HTERT RPE-1 (cell line): Measurements from ENCODE around the gene MFSD6L.
"Not testable (repeated sequence)": the region's sequence is repeated elsewhere in the genome, so short reads cannot be mapped to it uniquely, and the experiment has no call there.

ENCODE experiments used
- in situ Hi-C: fragments of 300-500 bp; cut with MboI; formaldehyde crosslinking; loops from 4 replicates; pipeline ENCODE4 v1.14.3; 2020; ENCODE audit warnings: low sequenced_read_pairs

Gene MFSD6L

DNA sequence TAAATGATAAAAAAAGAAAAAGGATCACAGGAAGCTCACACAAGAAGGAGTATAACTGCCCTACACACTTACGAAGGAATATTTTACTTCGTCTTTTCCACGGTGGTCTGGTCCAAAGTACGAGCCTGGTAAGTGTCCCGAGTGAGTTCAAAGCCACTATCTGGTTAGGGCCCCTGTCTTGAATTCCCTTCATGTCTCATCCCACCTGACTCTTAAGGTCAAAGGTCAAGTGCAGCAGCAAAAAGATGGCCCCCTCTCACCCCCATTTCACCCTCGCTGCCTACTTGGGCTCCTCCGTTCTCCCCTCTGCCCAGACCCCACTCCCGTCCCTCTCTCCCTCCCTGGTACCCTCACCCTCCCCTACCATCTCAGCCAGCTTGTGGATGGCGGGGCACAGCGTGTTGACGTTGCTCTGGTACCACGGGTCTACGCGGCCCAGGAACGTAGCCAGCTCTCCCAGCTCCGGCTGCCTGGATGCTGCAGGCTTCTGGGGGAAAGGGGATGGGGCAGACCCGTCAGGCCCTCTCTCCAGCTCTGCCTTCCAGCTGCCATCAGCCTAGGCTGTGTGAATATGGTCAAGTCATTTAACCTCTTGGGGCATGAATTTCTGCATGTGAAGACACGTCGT lies 27.8 kb upstream of the MFSD6L start:
- in situ Hi-C loops = no loop called here

DNA sequence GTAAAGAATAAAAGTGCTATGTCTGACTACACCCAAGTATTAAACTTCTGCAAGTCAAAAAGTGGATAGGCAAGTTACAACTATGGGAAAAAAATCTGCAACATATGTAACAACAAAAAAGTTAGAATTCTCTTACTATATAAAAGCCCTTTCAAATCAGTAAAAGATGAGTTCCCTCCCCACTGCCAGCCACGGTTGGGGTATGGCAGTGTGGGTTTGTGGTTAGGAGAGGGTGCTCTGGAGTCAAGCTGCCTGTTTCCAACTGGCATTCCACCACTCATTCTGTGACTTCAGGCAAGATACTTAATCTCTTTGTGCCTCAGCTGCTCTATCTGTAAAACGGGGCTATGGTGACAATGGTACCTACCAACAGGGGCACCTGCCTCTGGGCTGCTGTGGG lies 26.6 kb upstream of the MFSD6L start:
- in situ Hi-C loops = no loop called here

DNA sequence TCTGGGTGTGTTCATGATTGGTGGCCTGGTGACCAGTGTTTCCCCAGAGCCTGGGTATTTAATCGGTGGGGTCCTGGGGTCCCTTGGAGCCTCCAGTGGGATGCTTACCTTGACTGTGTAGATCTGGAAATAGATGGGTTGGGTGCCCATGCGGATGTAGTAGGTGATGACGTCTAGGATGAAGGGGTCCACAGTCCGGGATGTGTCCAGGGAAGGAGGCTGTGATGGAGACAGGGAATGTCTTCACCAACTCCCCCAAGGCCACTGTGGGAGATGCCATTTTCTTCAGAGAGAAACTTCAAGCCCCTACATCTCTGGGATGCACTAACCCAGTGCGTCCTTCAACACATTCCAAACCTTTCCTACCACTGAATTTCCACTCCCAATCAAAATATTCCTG lies 24.1 kb upstream of the MFSD6L start:
- in situ Hi-C loops = no loop called here

DNA sequence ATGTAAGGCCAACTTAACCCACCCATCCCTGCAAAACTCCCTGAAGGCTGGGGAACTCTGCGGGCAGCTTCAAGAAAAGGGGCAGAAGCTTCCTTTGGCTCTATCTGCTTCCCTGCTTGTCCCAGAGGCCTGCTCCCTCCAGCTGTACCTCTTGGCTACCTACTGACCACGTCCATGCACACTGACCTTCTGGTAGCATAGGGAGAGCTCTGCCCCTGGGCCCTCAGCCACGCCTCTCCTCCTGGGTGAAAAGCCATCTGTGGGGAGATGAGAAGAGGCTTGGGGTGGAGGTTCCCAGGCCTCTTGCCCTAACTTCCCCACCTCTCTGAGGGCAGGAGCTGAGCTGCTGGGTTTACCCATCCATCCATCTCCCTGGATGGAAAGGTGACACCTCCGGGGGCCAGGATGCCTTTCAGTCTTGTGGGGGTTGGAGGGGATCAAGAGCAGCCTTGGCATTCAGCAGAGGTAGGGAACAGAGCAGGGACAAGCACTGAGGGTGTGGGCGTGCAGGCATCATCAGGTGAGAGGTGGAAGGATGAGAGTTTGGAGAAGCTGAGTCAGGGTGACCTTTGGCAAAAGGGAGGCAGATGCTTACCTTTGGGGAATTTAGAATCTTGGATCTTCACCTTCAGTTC lies 23.4 kb upstream of the MFSD6L start:
- in situ Hi-C loops = no loop called here

DNA sequence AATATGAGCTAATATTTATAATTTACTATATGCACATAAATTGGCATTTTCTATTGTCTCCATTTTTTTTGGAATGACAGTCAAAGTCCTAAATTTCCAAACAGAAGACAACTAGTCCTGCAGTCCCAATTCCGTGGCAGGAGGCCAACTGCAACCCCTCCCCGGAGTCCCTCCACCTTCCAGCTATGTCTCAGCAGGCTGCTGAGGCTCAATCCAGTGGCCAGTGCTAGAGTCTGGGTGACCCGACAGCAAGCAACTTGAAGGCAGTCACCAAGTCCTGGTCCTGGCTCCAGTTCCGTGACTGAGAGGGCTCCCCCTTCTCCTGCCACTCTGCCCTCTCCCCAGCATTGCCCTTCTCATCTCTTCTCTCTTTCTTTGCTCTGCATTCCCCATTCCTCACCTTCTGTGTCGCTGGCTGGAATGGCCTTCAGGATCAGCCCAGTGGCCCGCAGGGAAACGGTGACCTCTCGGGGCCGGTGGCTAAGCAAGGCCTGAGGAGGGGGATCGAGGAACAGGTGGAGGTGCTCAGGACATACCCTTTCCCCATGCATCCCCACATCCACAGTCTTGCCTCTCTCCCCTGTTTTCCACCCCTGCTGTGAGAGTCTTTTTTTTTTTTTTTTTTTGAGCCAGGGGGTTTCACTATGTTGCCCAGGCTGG lies 22.4 kb upstream of the MFSD6L start:
- in situ Hi-C loops = no loop called here

DNA sequence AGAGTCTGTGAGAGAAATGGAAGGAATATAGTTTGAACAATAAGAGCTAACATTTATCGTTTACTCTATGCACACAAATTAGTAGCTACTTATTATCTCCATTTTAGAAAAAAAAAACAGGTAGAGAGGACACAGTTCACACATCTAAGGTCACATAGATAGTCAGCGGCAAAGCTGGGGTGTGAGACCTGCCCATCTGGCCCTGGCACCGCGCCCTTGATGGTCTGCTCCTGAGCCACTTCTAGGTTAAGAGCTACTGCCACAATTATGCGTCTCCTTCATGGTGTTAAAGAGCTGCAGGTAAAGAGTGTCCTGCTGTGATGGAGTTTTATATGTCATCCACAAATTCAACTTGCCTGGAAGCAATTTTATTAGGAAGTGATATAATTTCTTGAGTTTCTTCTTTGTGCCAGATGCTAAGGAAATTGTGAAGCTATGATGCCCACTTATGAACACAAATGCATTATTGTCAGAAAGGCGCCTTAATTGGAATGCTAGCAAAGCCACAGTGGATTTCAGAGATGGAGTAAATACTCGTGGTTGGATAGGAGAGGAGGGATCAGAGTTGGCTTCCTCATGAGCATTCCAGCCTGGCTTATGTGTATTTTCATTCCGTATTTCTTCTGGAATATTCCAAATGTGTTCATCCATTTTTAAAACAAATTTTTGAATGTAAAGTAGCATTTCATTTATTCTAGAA lies 21.3 kb upstream of the MFSD6L start:
- in situ Hi-C loops = no loop called here

DNA sequence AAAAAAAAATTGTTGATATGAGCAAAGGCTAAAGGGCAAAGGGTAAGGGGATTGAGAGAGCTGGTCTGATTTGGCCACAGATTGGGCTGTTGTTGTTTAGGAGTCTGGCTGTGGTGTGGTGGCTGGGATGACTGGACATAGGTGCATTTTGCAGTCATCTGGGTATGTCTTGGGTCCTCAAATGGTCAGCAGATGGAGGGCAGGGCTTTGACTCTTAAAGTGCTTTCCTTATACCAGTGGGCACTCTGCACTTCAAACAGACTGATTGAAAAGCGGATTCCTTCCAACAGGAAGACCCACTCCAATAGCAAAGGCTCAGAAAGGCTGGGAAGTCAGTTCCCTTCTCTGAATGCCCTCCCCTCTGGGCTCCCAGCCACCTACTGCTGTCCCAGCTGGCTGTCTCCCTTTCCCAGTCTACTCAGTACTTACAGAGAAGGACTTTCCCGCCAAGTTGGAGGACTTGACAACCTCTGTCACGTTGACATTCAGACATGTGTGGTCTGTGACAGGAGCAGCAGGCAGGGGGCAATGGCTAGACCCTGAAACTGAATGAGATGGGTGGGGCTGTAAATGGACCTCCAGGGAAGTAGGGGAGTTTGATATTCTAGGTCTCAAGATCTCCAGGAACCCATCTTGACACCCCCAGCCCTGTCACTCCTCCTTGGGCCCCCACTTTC lies 19.6 kb upstream of the MFSD6L start:
- in situ Hi-C loops = no loop called here

DNA sequence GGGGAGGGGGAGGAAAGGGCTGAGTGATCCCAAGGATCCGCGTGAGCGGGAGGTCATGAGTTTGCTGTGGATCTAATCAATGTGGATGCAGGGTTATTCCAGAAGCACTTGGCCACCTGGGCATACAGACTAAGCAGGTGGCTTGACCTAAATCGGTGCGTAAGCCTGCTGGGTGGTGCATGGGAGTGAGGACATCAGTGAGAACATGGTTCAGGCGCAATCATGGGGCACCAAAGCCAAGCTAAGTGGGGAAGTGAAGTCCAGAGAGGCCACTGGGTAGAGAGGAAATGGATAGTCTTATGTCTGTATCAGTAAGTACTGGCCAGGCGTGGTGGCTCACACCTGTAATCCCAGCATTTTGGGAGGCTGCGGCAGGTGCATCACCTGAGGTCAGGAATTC lies 18.9 kb upstream of the MFSD6L start:
- in situ Hi-C loops = no loop called here

DNA sequence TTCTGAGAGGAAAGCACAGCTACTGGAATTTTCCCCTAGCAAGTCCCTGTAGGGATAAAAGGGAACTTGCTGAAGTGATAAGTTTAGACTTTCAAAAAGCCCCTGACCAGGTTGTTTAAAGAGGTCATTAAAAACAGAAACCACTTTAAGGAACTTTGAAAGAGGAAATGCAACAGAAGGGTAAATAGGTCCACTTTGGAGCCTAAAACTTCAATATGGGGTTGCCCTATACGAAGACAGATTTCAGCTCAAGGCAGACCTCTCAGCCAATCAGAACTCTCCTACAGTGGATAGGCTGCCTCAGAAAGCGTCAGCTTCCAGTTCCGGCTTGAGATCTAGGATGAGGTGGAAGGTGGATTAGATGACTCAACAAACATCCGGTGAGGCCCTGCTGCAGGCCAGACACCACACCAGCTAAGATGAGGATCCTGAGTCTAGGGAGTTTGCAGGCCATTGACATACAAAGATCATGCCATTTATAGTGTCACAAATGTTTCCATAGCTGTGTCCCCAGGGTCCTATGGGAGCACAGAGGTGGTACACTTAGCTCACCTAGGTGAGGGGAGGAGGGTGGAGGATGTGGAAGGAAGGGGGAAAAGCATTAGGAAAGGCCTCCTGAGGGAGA lies 7.9 kb upstream of the MFSD6L start:
- in situ Hi-C loops = no loop called here

DNA sequence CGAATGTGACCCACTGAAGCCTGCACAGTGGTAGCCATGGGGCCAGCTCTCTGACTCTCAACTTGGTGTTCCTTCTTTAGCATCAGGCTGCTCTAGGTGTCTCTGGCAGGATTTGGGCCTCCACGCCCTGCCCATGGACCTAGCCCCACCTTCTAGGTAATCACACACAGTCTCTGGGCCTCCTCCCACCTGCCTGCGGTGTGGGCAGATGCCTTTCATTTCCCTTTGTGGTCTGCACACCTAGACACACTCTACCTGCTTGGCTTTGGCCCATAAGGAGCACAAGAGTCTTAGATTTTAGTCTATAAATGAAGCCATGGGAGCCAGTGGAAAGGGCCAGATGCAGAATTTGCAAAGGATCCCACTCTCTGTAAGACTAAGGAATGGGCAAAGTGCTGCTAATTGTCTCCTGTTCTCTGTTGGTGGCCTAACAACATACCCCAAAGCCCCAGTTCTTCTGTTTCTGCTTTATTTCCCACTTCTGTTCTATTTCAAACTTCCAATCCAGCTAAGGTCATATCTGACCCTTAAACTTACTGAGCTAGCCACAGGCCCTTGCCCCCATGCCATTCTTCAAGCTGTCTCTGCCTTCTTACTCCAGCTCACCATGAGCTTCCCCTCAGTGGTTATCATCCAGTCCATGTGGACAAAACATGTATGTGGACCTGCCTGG lies 7.2 kb upstream of the MFSD6L start:
- in situ Hi-C loops = no loop called here

DNA sequence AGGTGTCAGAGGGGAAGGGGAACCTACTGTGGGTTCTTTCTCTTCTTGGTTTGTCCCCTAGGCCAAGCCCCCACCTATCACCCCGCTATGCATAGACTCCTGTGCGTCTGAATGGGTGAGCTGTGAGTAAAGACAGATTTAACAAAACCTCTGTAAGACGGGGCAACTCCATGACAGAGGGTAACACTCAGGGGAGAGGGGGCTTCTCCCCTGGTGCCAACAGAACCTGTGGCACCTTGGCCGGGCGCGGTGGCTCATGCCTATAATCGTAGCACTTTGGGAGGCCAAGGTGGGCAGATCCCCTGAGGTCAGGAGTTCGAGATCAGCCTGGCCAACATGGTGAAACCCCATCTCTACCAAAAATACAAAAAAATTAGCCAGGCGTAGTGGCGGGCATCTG lies 6.2 kb upstream of the MFSD6L start:
- in situ Hi-C loops = not testable (repeated sequence)

DNA sequence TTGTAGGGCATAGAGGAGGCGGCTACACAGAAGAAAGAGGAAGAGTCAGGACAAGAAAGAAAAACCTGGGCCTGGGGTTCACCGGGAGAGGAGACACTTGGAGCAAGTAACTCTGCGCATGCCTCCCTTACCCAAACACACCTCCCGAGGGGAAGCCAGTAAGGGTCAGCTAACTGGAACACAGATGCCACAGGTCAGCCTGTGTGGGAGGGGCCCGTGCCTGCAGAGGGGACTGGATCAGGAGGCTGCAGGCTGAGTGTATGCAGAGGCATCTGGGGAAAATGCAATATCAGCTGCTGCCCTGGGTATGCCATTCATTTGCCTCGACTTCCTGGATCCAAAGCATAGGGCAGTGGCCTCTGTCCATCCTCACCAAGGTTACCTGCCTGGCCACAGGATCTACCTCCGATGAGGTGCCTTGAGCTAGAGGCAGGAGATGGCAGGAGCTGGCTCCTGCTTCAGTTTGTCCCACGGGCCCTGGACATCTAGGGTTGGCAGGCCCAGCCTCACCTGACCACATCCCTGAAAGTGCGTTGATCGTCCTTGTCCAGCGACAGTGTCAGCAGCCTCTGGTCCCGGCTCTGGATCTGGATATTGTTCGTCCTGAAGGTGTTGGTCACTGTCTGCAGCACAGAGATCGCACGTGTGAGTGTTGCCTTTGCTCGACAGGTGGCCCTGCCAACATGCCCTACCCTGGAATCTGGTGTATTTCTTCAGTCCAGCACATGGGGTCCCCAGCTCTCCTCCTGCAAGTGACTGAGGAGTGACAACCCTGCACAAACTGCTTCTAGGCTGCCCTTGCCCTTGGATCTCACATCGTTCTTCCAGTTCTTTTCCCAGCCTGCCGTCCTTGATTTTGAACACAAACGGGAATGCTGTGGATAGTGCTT lies 4.6 kb upstream of the MFSD6L start:
- in situ Hi-C loops = no loop called here

DNA sequence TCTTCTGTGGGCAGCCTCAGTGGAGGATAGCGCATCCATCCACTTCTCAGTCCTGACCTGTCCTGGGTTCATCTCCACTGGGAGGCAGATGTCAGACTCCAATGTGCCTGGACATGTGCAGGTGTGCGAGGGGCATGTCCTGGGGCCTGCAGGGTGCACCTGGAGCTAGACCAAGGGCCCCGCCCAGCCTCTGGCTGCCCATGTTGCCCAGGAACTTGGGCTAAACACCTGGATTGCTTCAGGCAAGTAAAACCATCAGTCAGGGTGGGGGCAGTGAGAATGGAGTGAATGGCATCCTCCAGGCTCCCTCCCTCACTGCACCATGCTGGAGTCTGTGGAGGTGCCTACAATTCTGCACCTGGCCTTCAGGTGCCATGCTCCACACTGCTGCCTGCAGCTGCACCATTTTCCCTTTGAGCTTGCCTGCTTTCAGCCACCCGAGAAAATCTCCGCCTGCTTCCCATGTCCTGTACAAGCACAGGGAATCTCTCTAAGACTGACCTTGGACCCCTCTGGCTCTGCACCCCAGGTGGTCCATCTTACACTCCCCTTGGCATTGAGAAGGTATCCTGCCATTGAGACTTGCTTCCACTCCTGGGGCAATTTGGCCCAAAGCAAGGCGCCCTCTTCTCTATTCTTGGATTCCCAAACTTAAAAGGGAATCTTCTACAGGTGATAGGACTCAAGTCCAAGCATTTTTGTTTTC lies 2.1 kb upstream of the MFSD6L start:
- in situ Hi-C loops = no loop called here

DNA sequence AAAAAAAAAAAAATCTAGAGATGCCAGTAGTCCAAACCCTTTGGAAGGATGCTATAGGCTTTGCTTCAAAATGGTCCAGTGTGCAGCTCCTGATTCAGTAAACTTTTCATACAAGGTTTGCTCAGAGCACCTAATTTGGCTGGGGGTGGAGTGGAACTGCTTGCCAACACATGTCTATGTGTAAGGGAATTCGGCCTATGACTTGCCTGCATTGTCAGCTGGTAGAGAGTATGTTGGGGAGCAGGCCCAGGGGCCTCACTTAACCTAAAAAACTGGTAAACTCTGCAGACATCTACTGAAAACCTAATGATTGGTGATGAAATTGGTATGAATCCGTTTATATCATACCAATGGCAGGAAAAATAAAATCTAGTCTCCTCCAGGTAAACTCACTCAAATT lies 1.5 kb upstream of the MFSD6L start:
- in situ Hi-C loops = no loop called here

DNA sequence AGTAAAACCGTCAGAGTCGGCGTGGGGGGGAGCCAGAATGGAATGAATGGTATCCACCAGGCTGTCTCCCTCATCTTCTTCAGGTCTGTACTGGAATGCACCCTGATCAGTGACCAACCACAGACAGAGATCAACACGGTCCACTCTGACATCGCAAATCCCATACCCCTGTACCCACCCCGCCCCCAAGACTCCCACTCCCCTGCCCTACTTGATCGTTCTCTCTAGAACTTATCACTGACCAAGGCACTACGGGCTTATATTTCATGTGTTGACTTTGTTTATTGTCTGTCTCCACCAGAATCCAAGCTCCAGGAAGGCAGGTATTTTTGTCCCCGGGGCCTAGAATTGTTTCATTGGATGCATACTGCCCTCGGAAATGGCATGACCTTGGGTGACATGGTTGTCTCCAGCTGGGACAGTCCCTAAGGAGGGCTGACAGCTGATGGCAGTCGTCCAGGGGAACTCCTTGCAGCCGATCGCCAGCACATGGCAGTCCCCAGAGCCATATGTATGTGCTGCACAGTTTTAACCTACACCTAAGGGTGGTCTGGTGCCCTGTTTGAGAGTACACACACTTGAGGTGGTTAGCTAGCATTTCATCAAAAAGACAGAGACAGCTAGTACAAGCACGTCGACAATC lies 526 bp upstream of the MFSD6L start:
- in situ Hi-C loops = no loop called here

DNA sequence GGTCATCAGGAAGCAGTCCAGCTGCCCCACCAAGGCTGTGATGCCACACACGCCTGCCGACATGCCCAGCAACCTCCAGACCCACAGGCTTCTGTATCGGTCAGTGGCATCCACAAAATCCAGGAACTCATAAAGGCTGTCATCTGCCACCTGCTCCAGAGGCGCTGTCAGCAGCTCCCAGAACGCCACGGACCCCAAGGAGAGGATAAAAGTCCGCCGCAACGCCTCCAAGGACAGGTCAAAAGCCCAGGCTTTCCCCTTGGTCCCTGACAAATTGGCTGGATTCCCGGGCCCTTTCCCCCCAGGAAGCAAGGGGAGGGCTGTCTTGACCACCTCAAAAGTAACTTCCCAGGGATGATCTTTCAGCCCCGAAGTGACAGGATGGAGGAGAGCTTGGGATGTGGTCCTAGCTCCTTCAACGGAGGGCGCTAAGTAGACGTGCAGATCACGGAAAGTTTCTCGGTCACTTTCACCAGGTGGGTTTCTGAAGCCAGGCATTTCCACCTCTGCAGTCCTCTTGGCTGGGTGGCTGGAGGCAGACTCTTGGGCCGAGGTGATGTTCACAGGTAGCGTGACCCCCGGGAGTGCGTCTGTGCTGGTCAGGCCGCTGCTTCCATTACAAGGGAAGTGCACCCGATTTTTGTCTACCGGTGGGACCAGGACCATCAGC lies 854 bp downstream of the MFSD6L start:
- in situ Hi-C loops = no loop called here

DNA sequence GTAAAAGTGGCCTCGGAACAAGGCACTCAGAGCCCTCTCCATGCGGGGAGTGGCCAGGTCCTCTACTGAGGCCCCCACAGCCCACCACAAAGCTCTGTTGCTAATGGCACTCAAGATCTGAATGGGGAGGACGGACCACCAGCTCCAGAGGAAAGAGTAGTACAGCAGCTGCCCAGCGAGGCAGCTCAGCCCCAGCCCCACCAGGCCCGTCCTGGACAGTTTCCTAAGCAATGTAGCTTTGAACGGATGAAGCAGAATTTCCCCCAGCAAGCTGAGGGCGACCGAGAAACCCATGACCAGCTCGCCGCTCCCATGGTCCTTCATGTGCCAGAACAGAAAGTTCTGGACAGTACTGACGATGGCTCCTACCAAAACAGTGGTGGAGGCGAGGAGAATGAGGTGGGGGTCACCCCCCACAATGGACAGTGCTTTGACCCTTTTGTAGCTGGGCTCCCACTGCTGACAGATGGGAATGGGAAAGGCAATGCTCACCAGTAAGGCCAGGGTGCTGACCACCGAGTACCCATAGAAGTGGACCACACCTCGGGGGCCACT lies 1.5 kb downstream of the MFSD6L start:
- in situ Hi-C loops = no loop called here
